ENCODE measurements around the gene MAP3K9.
"Not testable (repeated sequence)": the region's sequence is repeated elsewhere in the genome, so short reads cannot be mapped to it uniquely, and the experiment has no call there.

DNA sequence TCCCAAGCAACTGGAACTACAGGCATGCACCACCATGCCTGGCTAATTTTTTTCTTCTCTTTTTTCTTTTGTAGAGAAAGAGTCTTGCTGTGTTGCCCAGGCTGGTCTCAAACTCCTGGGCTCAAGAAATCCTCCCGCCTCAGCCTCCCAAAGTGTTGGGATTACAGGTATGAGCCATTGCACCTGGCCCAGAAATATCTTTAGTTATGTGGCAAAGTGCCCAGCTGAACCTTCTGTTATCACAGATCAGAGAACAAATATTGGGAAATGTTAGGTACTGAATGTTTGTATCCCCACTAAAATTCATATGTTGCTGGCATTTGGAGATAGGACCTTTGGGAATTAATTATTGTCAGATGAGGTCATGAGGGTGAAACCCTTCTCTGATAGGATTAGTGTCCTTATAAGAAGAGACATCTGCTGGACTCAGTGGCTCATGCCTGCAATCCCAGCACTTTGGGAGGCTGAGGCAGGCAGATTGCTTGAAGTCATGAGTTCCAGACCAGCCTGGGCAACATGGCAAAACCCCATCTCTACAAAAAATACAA is 105.6 kb downstream of the MAP3K9 start:
- TF ChIP-seq CTCF (IDR thresholded peaks at IDR 0.05; ENCODE audit: control extremely low read depth in 1 of 3, insufficient read depth in 1 of 3, low read depth in 1 of 3, low read length in 3 of 3); JUND (IDR thresholded peaks at IDR 0.05; ENCODE audit: low read length): not testable (repeated sequence)

Measured in H1 (cell line).